ENCODE measurements around the gene PFN3.
A peak's percentile ranks its signal among the peaks of the same experiment; 100 is the strongest.

PFN3 gene

GRCh38 chr5:177437623-177438022 lies 37.2 kb upstream of the PFN3 start:
- DNase-seq (ENCODE audit: low spot score), result no peak

- DNase-seq (ENCODE audit: low spot score), result no peak
These were observed 35.5 kb upstream of the PFN3 start for GRCh38 chr5:177435847-177436536.

- DNase-seq (ENCODE audit: low spot score), result no peak
These were observed 34.7 kb upstream of the PFN3 start for GRCh38 chr5:177434942-177435738.

GRCh38 chr5:177434437-177434836 lies 34.0 kb upstream of the PFN3 start:
- no peak for DNase-seq (ENCODE audit: low spot score)

- no peak for DNase-seq (ENCODE audit: low spot score)
These were observed 33.3 kb upstream of the PFN3 start for GRCh38 chr5:177433658-177434217.

- no peak for DNase-seq (ENCODE audit: low spot score)
These were observed 32.6 kb upstream of the PFN3 start for GRCh38 chr5:177432839-177433657.

GRCh38 chr5:177432143-177432838 lies 31.8 kb upstream of the PFN3 start:
- DNase-seq (ENCODE audit: low spot score), result no peak

- no peak for DNase-seq (ENCODE audit: low spot score)
These were observed 31.1 kb upstream of the PFN3 start for GRCh38 chr5:177431317-177432142.

- no peak for DNase-seq (ENCODE audit: low spot score)
These were observed 30.5 kb upstream of the PFN3 start for GRCh38 chr5:177430972-177431316.

GRCh38 chr5:177430140-177430951 lies 29.9 kb upstream of the PFN3 start:
- DNase-seq (ENCODE audit: low spot score), result no peak

- no peak for DNase-seq (ENCODE audit: low spot score)
These were observed 29.0 kb upstream of the PFN3 start for GRCh38 chr5:177429248-177430040.

- no peak for DNase-seq (ENCODE audit: low spot score)
These were observed 28.2 kb upstream of the PFN3 start for GRCh38 chr5:177428574-177429217.

- DNase-seq (ENCODE audit: low spot score), result no peak
These were observed 27.6 kb upstream of the PFN3 start for GRCh38 chr5:177427919-177428573.

- DNase-seq (ENCODE audit: low spot score), result no peak
These were observed 26.9 kb upstream of the PFN3 start for GRCh38 chr5:177427211-177427822.

GRCh38 chr5:177426566-177427210 lies 26.2 kb upstream of the PFN3 start, which contains the start of gene GRK6:
Gene GRK6 (plus strand): TSS chr5:177426676. CDS start chr5:177426846, 170 bp downstream.
- DNase-seq (ENCODE audit: low spot score), result peak; percentile 28

GRCh38 chr5:177425801-177426565 lies 25.5 kb upstream of the PFN3 start:
- DNase-seq (ENCODE audit: low spot score), result peak; percentile 100

Measured in globus pallidus (tissue), 1 donor.